ENCODE data around the gene GNA15.
"Not testable (repeated sequence)": the region's sequence is repeated elsewhere in the genome, so short reads cannot be mapped to it uniquely, and the experiment has no call there.

GNA15 gene

GRCh38 chr19:3176715-3177501 lies 41.1 kb downstream of the GNA15 start:
- peak in 2 of 3 donors; percentile 41 to 43 for DNase-seq

GRCh38 chr19:3178377-3178972 lies 42.6 kb downstream of the GNA15 start, which contains the start of gene S1PR4:
Gene S1PR4, plus strand, starts transcription at chr19:3178769. Its CDS starts 24 bp downstream, at chr19:3178793.
- peak in 1 of 3 donors; percentile 11 for DNase-seq

- peak in 2 of 3 donors; percentile 44 to 53 for DNase-seq
These were observed 43.3 kb downstream of the GNA15 start for GRCh38 chr19:3178973-3179738.

GRCh38 chr19:3179739-3180293 lies 44.0 kb downstream of the GNA15 start:
- peak in 1 of 3 donors; percentile 20 for DNase-seq

- DNase-seq = no peak
These were observed 48.1 kb downstream of the GNA15 start for GRCh38 chr19:3183721-3184641.

- peak in 1 of 3 donors; percentile 70 for DNase-seq
These were observed 49.1 kb downstream of the GNA15 start for GRCh38 chr19:3184847-3185460.

DNA sequence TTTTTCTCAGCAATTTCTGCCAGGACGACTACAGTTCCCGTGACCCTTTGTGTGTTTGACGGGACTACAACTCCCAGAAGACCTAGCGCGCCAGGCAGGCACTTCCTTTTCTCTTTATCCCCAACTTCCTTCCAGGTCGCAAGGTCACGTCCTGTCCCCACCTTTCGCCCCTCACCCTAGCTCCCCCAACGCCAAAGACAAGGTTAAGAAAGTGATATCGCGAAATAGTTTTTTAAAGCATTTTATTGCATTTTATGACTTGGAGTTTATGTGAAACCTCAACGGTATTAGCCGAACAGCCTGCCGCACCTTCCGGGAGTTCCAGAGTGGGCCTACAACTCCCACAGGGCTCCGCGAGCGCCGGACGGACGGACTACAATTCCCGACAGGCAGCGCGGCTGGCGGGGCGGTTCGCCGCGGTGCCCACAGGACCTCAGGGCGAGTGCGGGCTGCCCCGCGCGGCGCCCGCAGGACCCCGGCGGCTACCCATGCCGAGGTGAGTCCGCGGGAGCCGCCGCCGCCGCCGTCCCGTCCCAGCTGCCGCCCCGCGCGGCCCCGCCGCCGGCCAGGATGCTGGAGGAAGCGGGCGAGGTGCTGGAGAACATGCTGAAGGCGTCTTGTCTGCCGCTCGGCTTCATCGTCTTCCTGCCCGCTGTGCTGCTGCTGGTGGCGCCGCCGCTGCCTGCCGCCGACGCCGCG lies 49.8 kb downstream of the GNA15 start, which contains the start of gene NCLN:
Gene NCLN (plus strand): TSS at position 470 of the 699 bp plus-strand sequence. CDS start 101 bp downstream, at position 571.
- peak; percentile 95 to 97 (median 97) for DNase-seq

DNA sequence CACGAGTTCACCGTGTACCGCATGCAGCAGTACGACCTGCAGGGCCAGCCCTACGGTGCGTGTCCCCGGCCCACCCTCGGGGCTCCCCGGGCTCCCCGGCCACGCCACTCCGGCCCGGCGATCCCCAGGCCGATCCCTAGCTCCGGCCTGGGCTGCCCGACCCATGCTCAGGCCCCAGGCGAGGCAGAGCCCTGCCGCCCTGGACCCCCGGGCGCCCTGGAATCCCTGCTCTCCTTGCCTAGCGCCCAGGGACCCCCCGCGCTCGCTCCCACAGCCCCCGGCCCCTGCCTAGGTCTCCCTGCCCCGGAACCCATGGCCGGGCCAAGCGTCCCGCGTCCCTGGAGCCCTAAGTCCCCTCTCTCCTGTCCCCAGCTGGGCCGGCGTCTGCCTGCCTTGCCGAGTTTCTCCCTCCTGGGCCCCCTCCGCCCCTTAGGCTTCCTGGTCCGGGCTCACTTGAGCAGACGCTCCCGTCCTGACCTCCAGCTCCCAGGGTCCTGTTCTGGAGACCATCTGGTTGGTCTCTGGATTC lies 50.4 kb downstream of the GNA15 start:
- no peak for DNase-seq

- DNase-seq = peak; percentile 59 to 63 (median 59)
These were observed 51.2 kb downstream of the GNA15 start for GRCh38 chr19:3186891-3187661.

- no peak for DNase-seq
These were observed 52.1 kb downstream of the GNA15 start for GRCh38 chr19:3187662-3188511.

DNA sequence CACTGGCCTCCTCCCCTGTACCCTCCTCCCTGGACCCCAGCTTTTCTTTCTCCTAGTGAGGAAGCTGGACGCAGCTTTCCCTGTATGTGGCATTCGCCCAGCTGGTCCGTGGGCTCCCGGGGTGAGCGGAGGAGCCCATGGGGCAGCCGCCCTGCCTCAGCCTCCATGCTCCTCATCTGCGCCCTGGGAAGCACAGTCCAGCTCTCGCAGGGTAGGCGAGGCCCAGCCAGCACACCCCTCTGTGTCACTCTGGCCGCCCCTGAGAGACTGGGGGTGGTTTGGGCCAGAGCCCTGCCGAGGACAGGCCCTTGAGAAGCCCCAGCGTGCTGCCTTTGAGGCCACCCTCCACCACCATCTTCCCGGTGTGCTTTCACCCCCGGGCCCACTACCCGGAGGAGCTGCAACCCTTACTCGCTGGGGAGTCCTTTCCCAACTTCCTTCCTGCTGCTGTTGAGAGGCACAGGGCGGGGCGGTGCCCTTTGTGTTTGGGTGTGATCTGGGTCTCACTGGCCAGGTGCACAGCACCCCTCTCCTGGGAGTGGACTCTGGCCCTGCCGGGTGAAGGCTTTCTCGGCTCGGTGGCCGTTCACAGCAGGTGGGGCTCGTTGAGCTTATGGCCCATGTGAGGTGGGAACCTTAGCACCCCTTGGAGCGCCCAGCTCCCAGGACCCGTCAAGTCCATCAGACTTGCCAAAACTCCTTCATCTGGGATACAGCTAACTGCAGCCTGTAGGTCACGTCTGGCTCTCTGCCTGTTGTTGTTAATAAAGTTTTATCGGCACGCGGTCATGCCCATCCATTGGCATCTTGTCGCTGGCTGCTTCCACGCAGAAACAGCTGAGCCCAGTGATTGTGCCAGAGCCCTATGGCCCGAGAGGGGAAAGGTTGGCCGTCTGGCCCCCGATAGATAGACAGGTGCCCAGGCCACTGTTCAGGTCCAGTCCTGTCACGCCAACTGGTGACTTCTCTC lies 53.1 kb downstream of the GNA15 start:
- no peak for DNase-seq

DNA sequence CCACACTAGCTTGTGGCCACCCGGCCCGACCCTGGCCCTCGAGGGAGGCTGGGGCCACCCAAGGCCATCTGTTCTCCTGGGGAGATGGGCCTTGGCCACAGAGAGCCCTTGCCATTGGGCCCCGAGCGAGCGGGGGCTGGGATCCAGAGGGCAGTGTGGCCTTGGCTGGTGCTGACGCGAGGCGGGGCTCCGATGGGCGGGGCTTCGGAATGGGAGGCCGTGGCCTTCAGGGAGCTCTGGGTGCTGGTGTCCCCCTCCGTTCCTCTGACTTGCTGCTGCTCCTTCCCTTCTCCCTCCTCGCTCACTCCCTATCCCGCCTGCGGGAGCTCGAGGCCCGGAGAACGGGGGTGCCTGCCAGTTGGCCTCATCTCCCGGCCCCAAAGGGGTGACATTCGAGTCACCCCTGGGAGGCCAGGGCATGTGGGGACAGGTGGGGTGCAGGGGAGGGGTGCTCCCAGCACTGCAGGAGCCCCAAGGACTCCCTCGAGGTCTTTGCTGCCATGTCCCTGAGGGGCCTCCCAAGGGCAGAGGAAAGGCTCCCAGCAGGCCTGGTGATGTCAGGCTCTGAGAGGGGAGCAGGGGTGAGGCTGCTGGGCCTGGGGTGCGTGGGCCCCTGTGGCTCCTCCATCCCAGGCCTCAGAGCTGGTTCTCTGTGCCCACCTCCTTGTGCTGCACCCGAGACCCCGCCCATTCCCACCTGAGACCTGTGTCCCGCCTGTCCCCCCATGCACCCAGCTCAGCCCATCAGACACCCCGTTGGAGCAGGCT lies 54.1 kb downstream of the GNA15 start:
- DNase-seq = no peak

DNA sequence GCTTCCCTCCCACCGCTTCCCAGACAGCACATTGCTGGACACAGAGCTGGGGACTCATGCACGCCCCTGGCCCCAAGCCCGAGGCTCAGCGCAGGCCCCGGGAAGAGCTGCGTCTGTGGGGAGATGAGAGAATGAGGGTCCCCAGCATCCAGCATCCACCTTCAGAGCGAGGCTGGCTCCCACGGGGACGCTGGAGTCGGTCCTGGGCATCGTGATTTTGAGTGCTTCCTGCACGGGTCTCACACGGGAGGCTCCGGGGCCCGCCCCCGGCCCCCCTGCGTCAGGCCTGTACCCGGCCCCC lies 54.6 kb downstream of the GNA15 start:
- no peak for DNase-seq

DNA sequence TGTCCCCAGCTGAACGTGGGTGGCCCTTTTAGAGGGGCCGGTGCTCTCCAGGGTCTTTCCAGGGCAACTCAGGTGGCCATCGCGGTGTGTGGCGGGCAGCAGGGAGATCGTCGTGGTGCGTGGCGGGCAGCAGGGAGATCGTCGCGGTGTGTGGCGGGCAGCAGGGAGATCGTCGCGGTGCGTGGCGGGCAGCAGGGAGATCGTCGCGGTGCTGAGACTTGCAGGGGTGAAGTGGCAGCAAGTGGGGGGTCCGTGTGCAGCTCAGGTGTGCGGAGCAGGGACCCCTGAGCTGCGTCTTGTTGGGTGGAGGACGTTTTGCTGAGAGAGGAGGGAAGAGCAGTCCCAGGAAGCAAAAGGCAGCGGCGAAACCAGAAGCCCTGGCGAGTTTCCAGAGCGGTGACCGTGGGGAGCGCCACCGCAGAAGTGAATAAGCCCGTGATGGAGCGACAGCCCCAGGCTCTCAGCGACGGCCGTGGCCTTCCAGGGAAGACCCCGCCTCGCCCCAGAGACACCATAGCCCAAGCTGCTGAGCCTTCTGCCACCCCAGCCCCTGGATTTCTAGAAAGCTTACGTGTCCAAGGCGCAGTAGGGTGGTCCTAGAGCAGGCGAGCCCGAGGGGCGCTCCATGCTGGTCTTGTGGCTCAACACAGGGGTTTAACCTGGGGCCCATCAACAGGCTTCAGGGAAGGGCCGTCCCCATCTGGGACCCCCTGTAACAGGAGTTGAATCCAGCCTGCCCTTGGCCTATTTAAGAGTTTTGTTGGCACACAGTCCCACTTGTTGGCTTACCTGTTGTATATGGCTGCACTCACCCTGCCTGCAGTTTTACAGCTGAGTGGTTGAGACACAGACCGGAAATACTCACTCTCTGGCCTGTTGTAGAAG lies 55.3 kb downstream of the GNA15 start:
- no peak for DNase-seq

- DNase-seq = not testable (repeated sequence)
These were observed 55.9 kb downstream of the GNA15 start for GRCh38 chr19:3191806-3192104.

DNA sequence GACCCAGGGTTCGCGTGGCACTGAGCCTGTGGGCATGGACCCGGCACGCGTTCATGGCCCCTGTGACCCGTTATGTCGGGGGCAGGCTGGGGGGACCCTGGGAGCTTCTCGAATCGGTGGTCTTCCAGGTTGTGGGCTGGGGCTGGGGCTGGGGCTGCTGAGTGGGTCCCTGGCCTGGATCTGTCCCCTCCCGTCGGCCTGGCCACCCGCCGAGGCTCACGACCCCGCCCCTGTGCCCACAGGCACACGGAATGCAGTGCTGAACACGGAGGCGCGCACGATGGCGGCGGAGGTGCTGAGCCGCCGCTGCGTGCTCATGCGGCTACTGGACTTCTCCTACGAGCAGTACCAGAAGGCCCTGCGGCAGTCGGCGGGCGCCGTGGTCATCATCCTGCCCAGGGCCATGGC lies 56.4 kb downstream of the GNA15 start:
- no peak for DNase-seq
